HepG2 (cell line): ENCODE measurements around the gene ITGB7. TPM values are rescaled to one million over a fixed set of nuclear protein-coding genes. Genes with fewer than 3 reads are reported as not detected.

Experiments used
- CSRNP1 ChIP-seq: sonication (generic); formaldehyde crosslinking; IDR thresholded peaks from 2 replicates; pipeline ENCODE4 v1.8.1; 2023; ENCODE audit warnings: mild to moderate bottlenecking, missing genetic modification reagents
- ELF1 ChIP-seq: sonication (generic); formaldehyde crosslinking; IDR thresholded peaks from 2 replicates; pipeline ENCODE4 v1.4.0; 2020; ENCODE audit warnings: missing genetic modification reagents
- FOXA3 ChIP-seq: IDR thresholded peaks from 2 replicates; pipeline ENCODE4 v1.6.1; 2016; ENCODE audit warnings: missing genetic modification reagents, missing compliant biosample characterization
- IKZF1 ChIP-seq: fragments of 450-650 bp; IDR thresholded peaks from 2 replicates; pipeline ENCODE4 v1.7.1; 2016
- MAF1 ChIP-seq: sonication (generic); formaldehyde crosslinking; IDR thresholded peaks from 2 replicates; pipeline ENCODE4 v1.5.0; 2020; ENCODE audit warnings: missing genetic modification reagents, borderline replicate concordance
- NCOA1 ChIP-seq: sonication (generic); formaldehyde crosslinking; IDR thresholded peaks from 2 replicates; pipeline ENCODE4 v1.9.0; 2021; ENCODE audit warnings: missing genetic modification reagents
- PCBP1 ChIP-seq: fragments of 200-400 bp; formaldehyde crosslinking; IDR thresholded peaks from 2 replicates; pipeline ENCODE4 v1.6.1; 2017; ENCODE audit warnings: mild to moderate bottlenecking, low read depth, low read length, borderline replicate concordance
- PHF8 ChIP-seq: sonication (generic); formaldehyde crosslinking; IDR thresholded peaks from 2 replicates; pipeline ENCODE4 v1.5.0; 2020; ENCODE audit warnings: missing genetic modification reagents
- POLR2A ChIP-seq, 2 experiments: IDR thresholded peaks; 2 replicates each; pipeline ENCODE4 v1.6.1; 2011; ENCODE audit warnings: low read depth in 2 of 2, low read length in 2 of 2, mild to moderate bottlenecking in 1 of 2, moderate library complexity in 1 of 2; ENCODE audit not compliant: insufficient read depth in 1 of 2
- RBM39 ChIP-seq: fragments of 200-400 bp; formaldehyde crosslinking; IDR thresholded peaks from one replicate; pipeline ENCODE4 v1.6.1; 2018; ENCODE audit warnings: antibody characterized with exemption, mild to moderate bottlenecking, low read depth, low read length; ENCODE audit not compliant: poor library complexity, severe bottlenecking
- RFX5 ChIP-seq: IDR thresholded peaks from 2 replicates; pipeline ENCODE4 v1.6.1; 2011; ENCODE audit warnings: low read depth, low read length, improper control_type of control experiment
- SNAPC2 ChIP-seq: sonication (generic); formaldehyde crosslinking; IDR thresholded peaks from 2 replicates; pipeline ENCODE4 v1.8.1; 2022; ENCODE audit warnings: mild to moderate bottlenecking, missing genetic modification reagents
- ZBTB14 ChIP-seq: sonication (generic); formaldehyde crosslinking; IDR thresholded peaks from 2 replicates; pipeline ENCODE4 v1.4.0; 2020; ENCODE audit warnings: missing genetic modification reagents
- ZNF121 ChIP-seq: sonication (generic); formaldehyde crosslinking; IDR thresholded peaks from 2 replicates; pipeline ENCODE4 v1.5.0; 2020; ENCODE audit warnings: mild to moderate bottlenecking, missing genetic modification reagents
- ZNF142 ChIP-seq: sonication (generic); formaldehyde crosslinking; IDR thresholded peaks from 2 replicates; pipeline ENCODE4 v1.4.0; 2020; ENCODE audit warnings: missing genetic modification reagents
- ZNF275 ChIP-seq: sonication (generic); formaldehyde crosslinking; IDR thresholded peaks from 2 replicates; pipeline ENCODE4 v1.8.0; 2022; ENCODE audit warnings: missing genetic modification reagents, mild to moderate bottlenecking, inconsistent platforms, borderline replicate concordance
- ZNF34 ChIP-seq: sonication (generic); formaldehyde crosslinking; IDR thresholded peaks from 2 replicates; pipeline ENCODE4 v1.4.0; 2020; ENCODE audit warnings: mild to moderate bottlenecking, missing genetic modification reagents, borderline replicate concordance
- ZNF430 ChIP-seq: sonication (generic); formaldehyde crosslinking; IDR thresholded peaks from 2 replicates; pipeline ENCODE4 v1.9.0; 2021; ENCODE audit warnings: mild to moderate bottlenecking, missing genetic modification reagents
- ZNF792 ChIP-seq: IDR thresholded peaks from 2 replicates; pipeline ENCODE4 v1.6.1; 2016
- polyA plus RNA-seq, 8 experiments: library from polyadenylated mRNA; depleted of rRNA in 3 of 8; stranded (reverse) in 7 of 8; unstranded in 1 of 8; fragments of >200 nt; fragmentation: Illumina TruSeq in 4 of 8; extraction: Trizol in 4 of 8; gene quantifications; 2 replicates each; pipeline versions ENCODE4 v1.2.1 to v1.2.3, GENCODE V29; 2011 to 2016; ENCODE audit warnings: low read depth in 4 of 8, missing spikeins in 1 of 8, mixed read lengths in 1 of 8; ENCODE audit not compliant: insufficient read depth in 1 of 8
- total RNA-seq, 5 experiments: library from RNA; depleted of rRNA; stranded (reverse); fragments of >200 nt; fragmentation: Illumina TruSeq; extraction: Trizol; gene quantifications; 2 replicates each; pipeline ENCODE4 v1.2.3, GENCODE V29; 2016; ENCODE audit warnings: low read depth in 1 of 5

Gene ITGB7
- total and polyA plus RNA-seq, 2 of the 13 experiments (the other 11 are each of a cell fraction or from before 2014, with no cell fraction given), result 0.16 to 0.18 TPM

- TF ChIP-seq ZNF142 (CRISPR knock-in tag) (no peak; the same call in 1 of the 2 replicates), SNAPC2 (CRISPR knock-in tag) (no peak), ZNF121 (CRISPR knock-in tag) (no peak), NCOA1 (0 out of 2 replicates have a peak, but pooled peaks have one; percentile 30), MAF1 (CRISPR knock-in tag) (peak; percentile 56; the same call in 1 of the 2 replicates), PCBP1 (no peak), ELF1 (CRISPR knock-in tag) (peak; percentile 88), ZNF430 (CRISPR knock-in tag) (peak; percentile 95; the same call in 1 of the 2 replicates), ZBTB14 (CRISPR knock-in tag) (peak; percentile 59), POLR2A (IDR thresholded peaks at IDR 0.05; ENCODE audit: insufficient read depth in 1 of 2, low read depth in 2 of 2, low read length in 2 of 2) (peak; percentile 70 to 75), FOXA3 (CRISPR knock-in tag) (peak; percentile 22; the same call in 1 of the 2 replicates), CSRNP1 (CRISPR knock-in tag) (no peak; the same call in 1 of the 2 replicates), RFX5 (no peak), RBM39 (peak; percentile 31), ZNF792 (CRISPR knock-in tag) (no peak), IKZF1 (no peak), PHF8 (CRISPR knock-in tag) (peak; percentile 96), ZNF275 (CRISPR knock-in tag) (peak; percentile 76; the same call in 1 of the 2 replicates), ZNF34 (no peak)
These were observed 44.7 kb upstream of the ITGB7 start (continued) for GRCh38 chr12:53251477-53252348.
